ENCODE results near the gene FAF1.

The FAF1 gene

DNA sequence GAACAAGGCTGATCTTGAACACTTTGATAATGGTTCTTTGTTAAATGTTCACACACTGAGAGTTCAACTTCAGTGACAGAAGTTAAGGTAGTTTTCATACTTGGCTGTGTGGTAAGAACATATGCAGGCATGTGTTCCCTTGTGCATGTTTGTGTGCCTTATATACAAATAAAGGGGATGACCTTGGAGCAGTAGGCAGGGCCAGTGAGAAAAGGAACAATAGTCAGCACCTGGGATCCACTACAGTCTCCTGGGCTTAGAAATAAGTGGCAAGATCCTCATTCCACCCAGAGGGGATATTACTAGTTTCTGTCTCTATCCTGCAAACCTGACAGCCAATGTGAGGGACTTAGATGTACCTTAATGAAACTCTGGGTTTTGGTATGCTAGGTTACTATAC lies 486.6 kb downstream of the FAF1 start:
- DNase-seq = no peak

DNA sequence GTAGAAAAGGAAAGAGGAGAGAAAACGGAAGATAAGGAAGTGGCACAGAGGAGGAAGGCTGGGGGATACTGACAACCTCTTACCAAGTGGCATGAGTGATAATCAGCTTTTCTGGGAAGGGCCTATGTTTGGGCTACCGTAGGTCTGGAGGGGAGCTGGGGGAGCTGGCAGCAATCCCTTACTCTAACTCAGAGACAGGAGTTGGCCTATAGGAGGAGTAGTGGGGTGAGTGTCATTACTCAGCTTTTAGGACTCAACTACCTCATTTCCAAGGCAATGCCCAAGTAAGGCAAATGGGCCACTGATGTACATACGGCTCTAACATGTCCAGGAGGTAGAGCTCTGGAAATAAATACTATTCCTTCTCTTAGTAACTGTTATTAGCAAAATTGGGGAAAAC lies 488.1 kb downstream of the FAF1 start:
- DNase-seq = no peak

DNA sequence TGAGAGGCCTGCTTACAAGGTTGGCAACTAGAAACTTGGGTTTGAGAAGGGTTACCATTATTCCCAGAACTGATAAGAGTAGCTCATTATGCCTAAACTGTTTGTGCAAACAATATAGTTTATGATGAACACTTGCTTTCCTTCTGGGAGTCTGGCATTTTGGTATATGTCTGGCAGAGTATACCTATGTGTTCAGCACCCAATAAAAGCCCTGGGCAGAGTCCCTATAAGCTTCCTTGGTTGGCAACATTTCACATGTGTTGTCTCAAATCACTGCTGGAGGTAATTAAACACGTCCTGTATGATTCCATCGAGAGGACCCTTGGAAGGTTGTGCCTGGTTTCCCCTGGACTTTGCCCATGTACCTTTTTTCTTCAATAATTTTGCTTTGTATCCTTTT lies 497.1 kb downstream of the FAF1 start:
- no peak for DNase-seq

DNA sequence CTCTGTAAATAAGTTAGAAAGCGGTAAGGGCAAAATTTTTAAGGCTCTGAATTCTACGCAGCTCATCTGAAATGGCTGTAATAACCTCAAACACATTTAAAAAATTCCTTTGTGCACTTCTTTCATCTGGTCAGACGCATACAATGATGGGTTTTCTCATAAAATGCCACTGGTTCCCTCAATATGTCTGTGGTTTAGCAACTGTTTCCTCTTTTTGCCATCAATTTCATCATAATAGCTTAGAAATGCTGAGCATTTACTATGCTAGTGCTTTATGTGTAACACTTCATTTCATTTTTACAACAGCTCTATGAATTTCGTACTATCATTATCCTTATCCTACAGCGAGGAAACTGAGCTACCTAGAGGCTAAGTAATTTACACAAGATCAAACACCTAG lies 501.6 kb downstream of the FAF1 start:
- DNase-seq = no peak

DNA sequence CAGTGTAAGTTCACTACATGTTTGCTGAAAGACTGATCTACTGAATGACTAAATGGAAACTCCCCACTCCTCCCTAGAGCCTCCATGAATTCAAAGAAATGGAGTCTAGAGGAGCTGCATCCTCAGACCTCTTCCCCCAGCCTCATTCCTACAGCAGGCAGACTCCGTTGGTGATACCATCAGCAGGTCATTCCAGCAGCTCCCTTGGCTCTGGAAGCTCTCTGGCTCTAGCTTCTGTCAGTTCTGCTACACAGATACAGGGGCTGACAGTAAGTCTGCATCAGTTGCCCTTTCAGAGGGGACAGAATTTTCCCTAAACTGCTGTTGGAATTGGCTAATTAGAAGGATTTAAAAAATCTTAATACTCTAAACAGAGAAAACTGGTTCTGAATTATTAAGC lies 505.2 kb downstream of the FAF1 start:
- DNase-seq = no peak

DNA sequence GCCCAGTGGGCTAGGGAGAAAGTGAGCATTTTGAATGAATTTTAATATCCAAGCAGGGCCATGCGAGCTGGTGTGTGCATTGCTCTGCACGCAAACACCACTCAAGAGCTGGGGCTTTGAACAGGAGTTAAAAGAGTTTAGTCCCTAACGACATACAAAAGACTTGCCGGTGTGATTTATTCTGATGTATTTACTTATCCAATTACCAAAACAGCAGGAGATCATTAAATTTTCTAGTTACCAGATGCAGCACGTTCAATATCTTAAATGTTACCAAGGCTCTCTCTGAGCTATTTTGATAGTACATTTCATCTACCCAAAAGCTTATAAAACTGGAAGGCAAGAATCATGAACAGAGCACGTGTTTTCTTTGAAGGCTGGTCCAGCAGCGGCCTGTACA lies 506.8 kb downstream of the FAF1 start:
- no peak for DNase-seq

DNA sequence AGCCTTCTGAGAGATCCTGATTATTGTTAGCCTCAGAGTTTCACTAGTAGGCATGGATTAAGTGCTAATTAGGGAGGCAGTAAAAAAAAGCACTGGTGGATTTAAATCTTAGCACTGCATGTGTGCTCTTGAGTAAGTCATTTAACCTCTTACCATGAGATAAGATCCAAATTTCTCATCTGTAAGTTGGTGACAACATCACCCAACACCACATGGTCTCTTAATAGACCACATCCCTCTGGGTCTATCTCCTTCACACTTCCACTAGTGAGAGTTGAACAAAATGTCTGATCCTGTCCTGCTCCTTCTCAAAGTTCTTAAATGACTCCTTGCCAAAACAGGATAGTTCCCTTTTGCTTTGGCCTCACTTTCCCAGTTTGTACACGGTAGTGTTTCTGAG lies 507.4 kb downstream of the FAF1 start:
- no peak for DNase-seq

DNA sequence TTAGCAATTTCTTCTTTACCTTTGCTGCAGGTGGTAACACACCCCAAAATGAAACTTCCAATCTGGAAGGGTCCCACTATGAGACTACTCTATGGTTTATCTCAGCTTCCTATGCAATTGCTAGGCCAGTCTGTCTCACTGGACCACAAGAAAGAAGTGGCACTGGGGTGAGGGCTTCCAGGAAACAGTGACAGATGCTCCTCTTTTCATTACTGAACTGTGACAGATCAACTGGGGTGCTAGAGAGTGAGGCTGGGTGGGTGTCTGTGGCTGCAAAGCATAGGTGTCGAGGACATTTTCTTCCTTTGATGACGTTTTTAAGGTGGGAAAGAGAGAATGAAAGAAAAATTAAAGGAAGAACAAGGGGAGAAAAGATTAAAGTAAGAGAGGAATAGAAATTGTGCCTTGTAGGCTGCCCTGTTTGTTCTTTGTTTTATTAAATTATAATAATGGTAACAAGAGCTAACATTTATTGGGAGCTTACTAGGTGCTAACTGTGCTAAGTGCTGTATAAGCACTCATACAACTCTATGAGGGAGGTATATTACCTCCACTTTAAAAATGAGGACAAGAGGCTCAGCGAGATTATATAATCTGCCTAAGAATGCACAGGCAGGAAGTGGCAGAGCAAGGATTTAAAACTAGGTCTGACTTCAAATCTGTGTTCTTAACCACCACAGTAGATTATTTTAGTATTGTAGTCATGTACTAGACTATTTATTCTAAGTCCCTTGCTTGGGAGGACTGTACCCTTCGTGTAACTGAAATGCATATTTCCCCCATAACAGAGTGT lies 509.0 kb downstream of the FAF1 start:
- DNase-seq = no peak

DNA sequence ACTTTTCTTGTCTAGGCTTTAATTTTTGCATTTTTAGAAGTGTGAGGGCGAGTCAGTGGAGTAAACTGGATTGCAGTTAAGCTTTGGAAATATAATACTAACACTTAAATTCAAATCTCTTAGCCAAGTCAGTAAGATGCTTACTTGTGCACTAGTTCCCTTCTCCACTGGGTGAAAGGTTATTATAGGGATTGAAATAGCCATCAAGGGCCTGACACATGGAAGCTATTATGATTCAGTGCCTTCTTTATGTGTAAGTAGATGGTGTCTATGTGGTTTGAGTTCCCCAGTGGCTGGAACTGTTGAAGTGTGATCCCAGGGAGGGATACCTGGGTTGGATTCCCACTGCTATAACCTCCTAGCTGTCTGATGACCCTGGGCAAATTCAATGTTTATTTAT lies 512.1 kb downstream of the FAF1 start:
- DNase-seq = no peak

DNA sequence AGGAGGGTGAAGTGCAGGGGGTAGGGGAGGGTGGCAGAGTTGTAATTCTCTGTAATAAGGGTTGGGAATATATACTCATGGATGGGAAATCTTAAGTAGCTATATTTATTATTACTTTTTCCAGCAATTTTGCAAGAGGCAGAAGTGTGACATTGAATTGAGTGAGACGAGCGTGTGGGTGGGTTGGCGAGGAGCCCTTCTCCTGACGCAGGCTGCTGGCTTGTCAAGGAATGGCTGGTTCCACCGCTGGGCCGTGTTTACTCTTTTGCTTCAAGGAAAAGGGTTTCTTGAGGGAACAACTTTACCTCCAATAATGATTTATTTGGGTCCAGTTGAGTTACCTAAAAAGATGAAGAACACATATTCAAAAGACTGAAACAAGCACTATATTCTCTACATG lies 518.9 kb downstream of the FAF1 start:
- no peak for DNase-seq

DNA sequence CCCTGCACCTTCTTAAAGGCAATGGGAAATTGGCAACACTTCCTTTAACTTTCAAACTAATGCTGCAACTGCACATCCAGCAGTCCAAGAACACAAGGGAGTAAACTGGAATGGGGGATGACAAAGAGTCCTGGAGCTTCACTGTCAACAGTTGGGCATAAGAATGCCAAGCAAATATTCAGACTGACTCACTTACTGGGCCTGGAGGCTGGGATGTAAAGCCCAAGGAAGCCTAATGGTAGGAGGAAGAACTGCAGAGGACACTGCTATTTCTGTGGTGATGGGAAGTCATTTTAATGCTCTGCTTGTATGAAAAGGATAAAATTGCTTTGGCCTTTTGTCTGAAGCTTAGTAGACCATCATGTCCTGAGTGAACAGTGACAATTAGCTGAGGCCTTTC lies 521.1 kb downstream of the FAF1 start:
- DNase-seq = no peak

DNA sequence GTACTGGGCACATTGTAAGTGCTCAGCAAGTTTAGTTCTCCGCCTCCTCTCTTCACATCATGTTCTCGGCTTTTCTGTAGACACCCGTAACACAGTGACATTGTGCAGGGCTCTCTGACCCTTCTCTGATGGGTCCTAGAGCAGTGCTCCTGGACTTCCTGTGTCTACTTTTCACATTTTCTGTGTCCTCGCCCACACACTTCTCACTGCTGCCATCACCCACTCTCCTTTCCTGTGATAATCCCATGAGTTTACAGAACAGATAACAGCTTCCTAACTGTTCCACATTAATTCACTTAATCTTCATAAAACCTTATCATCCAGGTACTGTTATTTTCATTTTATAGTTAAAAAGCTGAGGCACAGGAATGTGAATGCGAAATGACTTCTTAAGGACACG lies 523.6 kb downstream of the FAF1 start:
- no peak for DNase-seq

DNA sequence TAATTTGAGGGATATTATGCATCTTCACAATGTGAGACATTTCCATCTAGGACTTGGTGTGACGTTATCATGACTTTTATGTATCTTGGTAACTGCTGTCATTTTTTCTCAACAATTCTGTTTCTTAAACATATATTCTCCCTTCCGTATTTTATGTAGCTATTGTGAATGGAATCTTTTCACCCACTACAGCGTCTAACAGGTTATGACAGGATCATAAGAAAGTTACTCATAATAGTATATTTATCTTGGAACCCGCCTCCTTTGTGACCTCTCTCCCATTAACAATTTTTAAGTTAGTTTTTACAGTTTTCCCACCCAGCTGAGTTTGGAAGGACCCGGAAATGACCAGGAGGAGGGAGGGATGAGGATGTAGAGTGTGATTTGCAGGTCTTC lies 530.1 kb downstream of the FAF1 start:
- no peak for DNase-seq

DNA sequence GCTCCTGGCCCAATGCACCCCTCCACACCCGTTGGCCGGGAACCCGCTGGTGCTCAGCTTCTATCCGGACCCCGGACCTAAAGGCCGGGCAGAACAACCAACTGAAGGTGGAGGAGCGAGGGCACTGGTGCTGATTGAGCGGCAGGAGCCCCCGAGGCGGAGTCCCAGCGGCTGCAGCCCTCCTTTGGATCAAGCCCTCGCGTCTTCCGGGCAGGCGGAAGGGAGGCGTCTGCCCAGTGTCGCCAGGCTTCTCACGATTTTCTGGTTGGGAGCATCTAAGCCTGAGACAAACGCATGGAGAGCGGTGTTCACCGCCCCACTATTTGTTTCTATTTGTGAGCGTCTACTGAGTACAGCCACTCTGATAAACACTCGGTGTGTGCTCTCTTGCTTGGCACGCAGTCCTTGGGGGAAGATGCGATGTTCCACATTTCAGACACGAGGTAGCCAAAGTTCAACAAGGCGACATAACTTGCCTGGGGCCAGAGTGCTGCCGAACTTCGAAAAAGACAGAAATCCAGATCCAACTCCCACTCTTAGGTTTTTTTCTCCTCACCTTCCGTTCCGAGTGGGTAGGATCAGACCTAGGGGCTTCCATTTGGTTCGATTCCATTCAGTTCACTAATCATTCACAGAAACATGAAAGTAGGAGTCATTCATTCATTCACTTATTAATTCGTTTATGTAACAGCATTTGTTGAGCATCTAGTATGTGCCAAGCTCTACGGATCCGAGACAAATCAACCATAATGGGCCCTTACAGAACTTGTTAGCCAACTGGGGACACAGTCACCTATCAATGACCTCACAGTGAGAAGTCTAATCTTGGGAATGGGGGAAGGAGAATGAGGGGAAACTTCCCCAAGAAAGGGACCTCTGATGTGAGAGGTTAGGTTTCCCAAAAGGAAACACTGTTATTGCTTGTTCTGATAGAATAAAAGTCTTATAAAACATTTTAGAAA lies 532.0 kb downstream of the FAF1 start:
- DNase-seq = no peak

DNA sequence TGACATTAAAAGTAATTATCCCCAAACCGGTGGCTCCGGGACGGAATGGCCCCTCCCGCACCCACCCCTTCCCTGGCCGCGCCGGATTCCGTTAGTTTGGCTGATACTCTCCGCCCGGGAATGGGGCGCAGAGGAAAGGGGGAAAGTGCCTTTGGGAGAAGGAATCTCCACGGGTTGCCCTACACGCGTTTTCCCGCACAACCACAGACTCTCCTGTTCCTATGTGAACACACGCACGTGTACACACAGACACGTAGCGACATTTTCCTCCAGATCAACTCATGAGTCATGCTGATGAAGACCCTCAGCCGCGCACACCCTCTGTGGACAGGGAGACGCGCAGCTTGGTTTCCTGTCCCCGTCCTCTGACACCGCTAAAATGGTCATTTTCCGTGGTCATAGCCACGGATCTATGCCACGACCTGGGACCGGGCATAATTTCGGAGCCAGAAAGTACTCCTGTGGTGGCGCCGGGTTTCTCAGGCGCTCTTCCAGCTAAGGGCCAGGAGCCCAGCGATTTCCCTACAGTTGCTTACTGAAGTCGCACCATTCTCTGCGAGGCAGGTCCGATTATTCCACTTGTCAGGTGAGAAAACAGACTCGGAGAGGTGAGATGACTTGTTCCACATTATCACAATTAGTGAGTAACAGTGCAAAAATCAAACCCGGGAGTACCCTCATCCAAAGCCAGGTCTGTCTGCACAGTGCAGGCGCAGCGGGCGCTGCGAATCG lies 532.8 kb downstream of the FAF1 start:
- no peak for DNase-seq

DNA sequence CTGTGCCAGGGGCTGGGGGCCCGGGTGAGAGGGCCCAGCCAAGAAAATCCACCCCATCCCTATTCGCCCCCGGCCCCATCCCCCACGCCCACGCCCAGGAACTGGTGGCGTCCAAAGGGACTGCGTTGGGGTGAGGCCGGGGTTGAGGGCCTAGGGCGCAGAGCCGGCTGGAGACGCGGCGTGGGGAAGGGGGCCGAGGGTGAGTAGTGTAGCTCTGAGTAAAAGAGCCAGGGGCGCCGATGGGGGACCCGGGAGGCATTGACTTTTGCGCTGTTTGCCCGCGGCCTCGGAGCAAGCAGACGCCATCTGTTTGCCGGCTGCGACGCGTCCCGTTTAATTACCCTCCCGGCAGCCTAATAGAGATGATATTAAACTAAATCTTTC lies 533.4 kb downstream of the FAF1 start:
- DNase-seq = no peak

DNA sequence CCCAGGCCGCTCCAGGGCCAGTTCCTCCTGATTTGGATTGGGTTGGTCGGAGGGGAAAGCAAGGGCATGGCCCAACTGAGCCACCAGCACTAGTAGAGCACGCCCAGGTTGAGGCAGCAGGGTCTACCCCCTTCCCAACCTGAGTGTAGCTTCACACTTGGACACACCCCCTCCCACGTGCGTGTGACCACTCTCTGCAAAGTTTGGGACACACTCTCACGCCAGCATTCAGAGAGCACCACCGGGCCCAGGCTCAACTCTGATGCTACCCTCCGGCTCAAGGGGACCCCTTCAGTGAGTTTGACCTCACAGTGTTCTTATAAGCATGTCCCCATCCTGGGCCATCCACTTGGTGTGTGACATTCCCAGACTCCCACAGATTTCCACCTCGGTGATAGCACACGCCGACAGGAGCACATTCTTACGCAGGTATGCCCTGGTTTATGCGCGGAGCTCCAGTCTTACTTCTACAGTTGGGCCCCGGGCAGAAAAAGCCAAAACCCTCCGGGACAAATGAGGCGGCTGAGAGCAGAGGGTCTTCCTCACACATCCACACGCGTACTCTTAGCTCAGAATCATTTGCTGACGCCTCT lies 533.9 kb downstream of the FAF1 start:
- no peak for DNase-seq

DNA sequence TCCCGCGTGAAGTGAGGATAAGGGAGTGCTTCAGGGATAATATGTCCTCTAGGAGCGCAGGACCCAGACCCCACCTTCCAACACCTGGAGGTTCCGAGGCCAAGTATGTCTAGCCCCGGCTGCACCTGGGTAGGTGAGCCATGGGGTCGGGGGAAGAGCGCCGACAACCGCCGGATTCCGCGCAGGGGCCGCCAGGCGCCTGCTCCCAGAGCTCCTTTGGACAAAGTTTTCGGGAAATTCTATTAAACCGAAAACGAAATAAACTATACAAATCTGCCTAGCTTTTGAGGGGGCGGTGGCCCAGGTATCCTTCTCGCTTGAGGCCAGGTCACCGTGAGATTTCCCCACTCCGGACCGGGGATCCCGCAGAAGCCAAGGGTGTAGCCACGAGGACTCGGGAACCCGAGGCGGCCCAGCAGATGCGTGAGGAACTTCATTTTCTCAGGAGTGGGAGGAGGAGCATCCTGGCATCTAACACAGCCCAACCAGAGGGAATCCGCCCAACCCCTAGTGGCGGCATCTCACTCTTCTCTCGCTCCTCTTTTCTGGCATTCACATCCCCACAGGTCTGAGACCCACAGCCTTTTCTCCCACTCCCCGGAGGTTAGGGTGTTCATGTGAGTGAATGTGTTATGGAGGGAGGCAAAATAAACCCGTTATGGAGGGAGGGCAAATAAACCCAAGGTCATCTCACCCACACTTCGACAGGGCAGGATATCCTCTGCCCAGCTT lies 534.5 kb downstream of the FAF1 start:
- DNase-seq = no peak

DNA sequence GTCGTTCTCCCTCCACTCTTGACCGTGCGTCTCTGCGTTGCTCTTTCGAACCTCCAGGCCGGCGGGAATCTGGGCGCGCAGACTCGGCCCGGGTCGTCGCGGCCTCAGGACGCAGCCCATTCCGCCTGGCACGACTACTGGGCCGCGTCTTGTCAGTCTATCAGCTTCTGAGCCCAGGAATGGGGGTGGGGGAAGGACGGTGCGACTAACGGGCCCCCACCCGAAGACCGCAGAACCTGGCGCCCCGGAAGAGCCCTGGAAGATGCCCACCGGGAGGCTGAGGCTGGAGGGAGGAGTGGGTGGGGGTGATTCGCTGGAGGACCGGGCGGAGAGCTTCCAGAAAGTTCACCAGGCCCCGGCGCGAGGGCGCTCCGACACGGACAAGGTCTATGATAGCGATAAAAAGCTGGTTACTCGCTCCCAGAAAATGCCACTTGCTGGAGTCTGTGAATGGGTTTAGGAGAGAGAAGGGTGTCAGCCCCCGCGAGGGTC lies 535.1 kb downstream of the FAF1 start:
- no peak for DNase-seq

DNA sequence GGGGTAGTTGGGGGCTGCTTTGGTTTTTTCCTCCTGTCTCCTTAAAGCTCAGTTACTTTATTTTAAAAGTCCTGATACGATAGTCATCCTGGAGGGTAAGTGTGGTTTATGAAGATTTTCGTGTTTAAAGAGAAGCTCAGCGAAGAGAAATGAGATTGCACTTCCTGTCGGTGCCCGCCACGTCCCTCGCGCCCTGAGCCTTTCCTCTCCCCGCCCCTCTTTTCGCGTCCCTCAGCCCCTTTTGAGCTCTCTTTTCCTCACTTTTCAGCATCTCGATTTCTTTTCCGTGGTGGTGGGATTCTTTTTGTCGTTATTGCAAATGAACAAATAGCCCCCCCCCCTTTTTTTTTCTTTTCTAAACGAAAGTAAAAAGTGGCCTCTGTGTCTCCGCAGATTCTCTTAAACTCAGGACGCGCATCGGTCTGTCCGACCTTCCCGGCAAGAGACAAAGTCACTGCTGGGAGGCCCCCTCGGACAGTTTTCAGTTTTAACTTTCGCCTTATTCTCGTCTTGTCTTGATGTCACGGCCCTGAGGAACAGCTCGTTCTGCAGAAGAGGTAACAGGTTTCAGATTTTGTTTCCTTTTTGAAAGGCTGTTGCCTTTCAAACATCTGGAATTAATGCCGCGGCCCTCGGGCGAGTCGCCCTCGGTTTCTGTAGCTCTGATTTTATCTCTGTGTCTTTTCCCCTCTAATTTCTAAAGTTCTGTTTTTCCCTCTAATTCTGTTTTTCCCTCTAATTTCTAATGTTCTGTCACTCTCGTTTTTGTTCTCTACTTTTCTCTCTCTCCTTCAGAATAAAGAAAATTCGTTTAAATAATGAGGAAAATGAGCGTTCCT lies 535.8 kb downstream of the FAF1 start:
- no peak for DNase-seq

DNA sequence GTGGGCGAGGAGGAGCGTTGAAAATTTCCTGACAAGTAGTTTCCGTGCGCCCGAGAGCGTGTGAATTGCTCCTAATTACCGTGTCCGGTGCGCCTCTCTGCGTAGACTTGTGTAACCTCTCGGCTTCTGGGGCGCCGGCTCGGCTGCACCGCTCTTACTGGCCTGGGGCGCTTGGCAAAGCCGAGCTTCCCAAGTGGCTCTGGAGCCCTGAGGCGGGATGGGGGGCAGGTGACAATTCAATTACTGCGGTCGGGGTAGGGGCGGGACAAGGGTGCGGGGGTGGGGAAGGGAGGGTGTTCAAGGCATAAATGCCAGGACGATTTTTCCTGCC lies 536.4 kb downstream of the FAF1 start:
- DNase-seq = no peak

Measured in activated CD4-positive, alpha-beta T cell treated with anti-CD3 and anti-CD28 coated beads, Interleukin-2, amount 50 U/mL, for 1 hour (primary cell).